MM.1S (cell line): ENCODE data around the gene RNF180.

Experiments
- EZH2 ChIP-seq: fragments of 300-600 bp; sonication (generic); optimal IDR thresholded peaks from 2 replicates; pipeline ENCODE3; 2017; ENCODE audit warnings: low read depth, mild to moderate bottlenecking, antibody characterized with exemption, low read length, mixed read lengths
- EZH2phosphoT487 ChIP-seq: fragments of 300-600 bp; sonication (generic); IDR thresholded peaks from 2 replicates; pipeline ENCODE4 v1.6.1; 2018; ENCODE audit warnings: antibody characterized with exemption, low read length
- TF ChIP-seq, protein P1 (sequence below): fragments of 300-600 bp; sonication (generic); IDR thresholded peaks from 2 replicates; pipeline ENCODE4 v1.5.1; 2016; ENCODE audit warnings: antibody characterized with exemption, low read length, mixed read lengths

DNA sequence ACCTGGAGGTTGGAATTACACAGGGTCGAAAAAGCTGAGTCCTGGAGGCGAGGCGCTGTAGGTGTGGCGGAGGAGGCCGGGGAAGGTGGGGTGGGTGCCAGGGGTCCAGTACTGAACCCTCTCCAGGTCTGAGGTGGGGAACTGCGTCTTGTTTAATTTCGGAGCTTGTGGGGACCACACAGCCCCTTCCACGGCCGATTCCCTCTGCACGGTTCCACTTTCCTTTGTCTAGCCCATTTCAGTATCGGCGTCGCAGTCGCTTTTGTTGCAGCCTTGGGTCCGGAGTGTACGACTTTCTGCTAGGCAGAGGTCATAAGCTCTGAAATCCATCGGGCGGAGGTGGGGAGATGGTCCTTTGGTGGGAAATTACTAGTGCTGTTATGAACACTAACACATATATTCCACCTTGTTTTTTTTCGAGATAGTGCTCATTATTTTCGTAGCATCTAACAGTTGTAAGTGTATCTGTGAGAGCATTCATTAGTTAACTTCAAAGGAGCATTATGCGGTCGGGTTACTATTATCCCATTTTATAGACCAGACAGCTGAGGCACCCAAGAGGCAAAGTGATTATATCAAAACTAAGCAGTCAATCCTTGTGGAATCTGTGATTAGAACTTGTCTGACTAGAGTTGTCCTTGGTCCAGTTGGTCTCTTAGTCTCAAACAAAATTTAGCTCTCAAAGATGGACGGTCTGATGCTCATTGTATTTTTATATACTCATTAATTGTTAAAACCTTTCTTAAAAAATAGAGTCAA, 737 bp downstream of the RNF180 start:
- TF ChIP-seq, protein P1, sequence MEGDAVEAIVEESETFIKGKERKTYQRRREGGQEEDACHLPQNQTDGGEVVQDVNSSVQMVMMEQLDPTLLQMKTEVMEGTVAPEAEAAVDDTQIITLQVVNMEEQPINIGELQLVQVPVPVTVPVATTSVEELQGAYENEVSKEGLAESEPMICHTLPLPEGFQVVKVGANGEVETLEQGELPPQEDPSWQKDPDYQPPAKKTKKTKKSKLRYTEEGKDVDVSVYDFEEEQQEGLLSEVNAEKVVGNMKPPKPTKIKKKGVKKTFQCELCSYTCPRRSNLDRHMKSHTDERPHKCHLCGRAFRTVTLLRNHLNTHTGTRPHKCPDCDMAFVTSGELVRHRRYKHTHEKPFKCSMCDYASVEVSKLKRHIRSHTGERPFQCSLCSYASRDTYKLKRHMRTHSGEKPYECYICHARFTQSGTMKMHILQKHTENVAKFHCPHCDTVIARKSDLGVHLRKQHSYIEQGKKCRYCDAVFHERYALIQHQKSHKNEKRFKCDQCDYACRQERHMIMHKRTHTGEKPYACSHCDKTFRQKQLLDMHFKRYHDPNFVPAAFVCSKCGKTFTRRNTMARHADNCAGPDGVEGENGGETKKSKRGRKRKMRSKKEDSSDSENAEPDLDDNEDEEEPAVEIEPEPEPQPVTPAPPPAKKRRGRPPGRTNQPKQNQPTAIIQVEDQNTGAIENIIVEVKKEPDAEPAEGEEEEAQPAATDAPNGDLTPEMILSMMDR, result no peak
- TF ChIP-seq EZH2phosphoT487 (no peak), EZH2 (no peak)
